ENCODE measurements around the gene ITPR3.
"Not testable (repeated sequence)": the region's sequence is repeated elsewhere in the genome, so short reads cannot be mapped to it uniquely, and the experiment has no call there.

Gene ITPR3

DNA sequence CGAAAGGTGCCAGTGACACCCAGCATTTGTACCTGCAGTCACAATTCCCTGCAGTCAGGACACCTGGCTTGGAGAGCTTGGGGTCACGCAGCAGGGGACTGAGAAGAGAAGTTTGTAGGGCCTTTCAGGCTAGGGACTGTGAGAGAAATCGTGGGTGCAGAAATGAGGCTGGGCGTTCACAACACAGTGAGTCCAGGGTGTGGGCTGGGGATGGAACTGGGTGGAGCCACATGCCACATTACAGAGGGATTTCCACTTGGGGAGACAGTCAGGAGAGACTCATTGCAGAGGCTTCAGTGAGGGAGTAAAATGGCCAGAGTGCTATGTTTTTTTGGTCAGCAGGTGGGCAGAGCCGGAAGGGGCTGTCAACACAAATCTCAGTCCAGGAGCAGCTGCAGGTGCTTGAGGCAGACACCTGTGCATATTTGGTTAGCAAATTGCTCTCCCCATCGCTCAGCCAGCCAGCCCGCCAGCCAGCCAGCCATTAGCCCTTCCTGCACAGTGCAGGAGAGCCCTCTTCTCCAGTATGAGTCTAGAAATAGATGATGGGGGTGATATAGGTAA is 7.4 kb downstream of the ITPR3 start:
- WGBS (ENCODE audit: extremely low coverage, insufficient coverage, insufficient read length): no CpG with 5 or more reads among the region's 7 CpGs
- Histone ChIP-seq H2BK12ac (ENCODE audit: low read length) (no peak overlapping the region), H3K23ac (ENCODE audit: low read length) (no peak overlapping the region), H2AK5ac (ENCODE audit: low read length) (no peak overlapping the region), H3K18ac (ENCODE audit: low read length) (no peak overlapping the region), H3K27me3 (ENCODE audit: insufficient read depth, low read length) (no peaks in the 10 kb centered on the region), H2AFZ (ENCODE audit: insufficient read depth, low read length, poor library complexity) (no peak overlapping the region), H3K79me1 (ENCODE audit: low read length) (no peaks in the 10 kb centered on the region), H3K14ac (ENCODE audit: low read length) (no peak overlapping the region), H3K9me3 (ENCODE audit: insufficient read depth, low read depth, low read length) (no peaks in the 10 kb centered on the region), H3K27ac (ENCODE audit: low read depth, low read length) (no peak overlapping the region), H3K4me1 (ENCODE audit: control insufficient read depth in 1 of 2, insufficient read depth in 2 of 2, low read length in 2 of 2) (peaks cover 0 to 6% of the 10 kb centered on the region in 2 experiments), H4K8ac (ENCODE audit: low read depth, low read length) (no peak overlapping the region), H2BK120ac (ENCODE audit: insufficient read depth, low read length, poor library complexity) (no peak overlapping the region), H4K91ac (ENCODE audit: low read depth, low read length) (no peak overlapping the region), H4K12ac (ENCODE audit: low read depth, low read length) (no peak overlapping the region), H3K4me3 (ENCODE audit: low read depth, low read length) (no peak overlapping the region), H3K9ac (ENCODE audit: low read length) (no peak overlapping the region), H3K36me3 (ENCODE audit: control insufficient read depth in 1 of 2, insufficient read depth in 2 of 2, low read length in 2 of 2) (peaks cover 0 to 3% of the 10 kb centered on the region in 2 experiments), H2BK5ac (ENCODE audit: low read depth, low read length, poor library complexity) (no peak overlapping the region), H3K4me2 (ENCODE audit: low read length) (no peak overlapping the region), H3K79me2 (ENCODE audit: control insufficient read depth, insufficient read depth, low read length, poor library complexity) (no peaks in the 10 kb centered on the region), H3K4ac (ENCODE audit: low read depth, low read length) (no peak overlapping the region)
- DNase-seq: no peak

DNA sequence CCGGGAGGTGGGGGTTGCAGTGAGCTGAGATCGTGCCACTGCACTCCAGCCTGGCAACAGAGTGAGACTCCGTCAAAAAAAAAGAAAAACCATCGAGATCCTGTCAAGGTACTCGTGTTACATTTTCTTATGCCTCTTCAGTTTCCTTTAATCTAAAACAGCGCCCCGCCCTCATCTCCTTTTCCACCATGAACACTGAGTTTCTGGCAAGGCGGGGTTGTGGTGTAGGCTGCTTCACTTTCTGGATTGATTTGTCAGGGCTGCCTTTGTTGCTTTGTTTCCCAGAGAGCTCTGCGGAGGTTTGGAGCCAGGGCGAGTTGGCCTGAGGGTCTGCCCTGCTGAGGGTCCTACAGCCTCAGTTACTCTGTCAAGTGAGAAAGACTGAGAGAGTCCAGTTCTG is 8.9 kb downstream of the ITPR3 start:
- whole genome bisulfite sequencing (ENCODE audit: extremely low coverage, insufficient coverage, insufficient read length): no CpG with 5 or more reads among the region's 10 CpGs
- Histone ChIP-seq H3K79me2 (ENCODE audit: control insufficient read depth, insufficient read depth, low read length, poor library complexity) (no peaks in the 10 kb centered on the region), H2AFZ (ENCODE audit: insufficient read depth, low read length, poor library complexity) (no peak overlapping the region), H3K27me3 (ENCODE audit: insufficient read depth, low read length) (peaks cover 4% of the 10 kb centered on the region), H3K18ac (ENCODE audit: low read length) (no peak overlapping the region), H3K79me1 (ENCODE audit: low read length) (no peaks in the 10 kb centered on the region), H2BK12ac (ENCODE audit: low read length) (no peak overlapping the region), H2BK5ac (ENCODE audit: low read depth, low read length, poor library complexity) (no peak overlapping the region), H3K4me1 (ENCODE audit: control insufficient read depth in 1 of 2, insufficient read depth in 2 of 2, low read length in 2 of 2) (peaks cover 0 to 13% of the 10 kb centered on the region in 2 experiments), H3K4me2 (ENCODE audit: low read length) (no peak overlapping the region), H4K91ac (ENCODE audit: low read depth, low read length) (no peak overlapping the region), H3K14ac (ENCODE audit: low read length) (no peak overlapping the region), H3K36me3 (ENCODE audit: control insufficient read depth in 1 of 2, insufficient read depth in 2 of 2, low read length in 2 of 2) (no peaks in the 10 kb centered on the region), H4K8ac (ENCODE audit: low read depth, low read length) (no peak overlapping the region), H2AK5ac (ENCODE audit: low read length) (no peak overlapping the region), H3K4ac (ENCODE audit: low read depth, low read length) (no peak overlapping the region), H3K27ac (ENCODE audit: low read depth, low read length) (no peak overlapping the region), H3K23ac (ENCODE audit: low read length) (no peak overlapping the region), H3K9me3 (ENCODE audit: insufficient read depth, low read depth, low read length) (peaks cover 2% of the 10 kb centered on the region), H4K12ac (ENCODE audit: low read depth, low read length) (no peak overlapping the region), H3K9ac (ENCODE audit: low read length) (no peak overlapping the region), H3K4me3 (ENCODE audit: low read depth, low read length) (no peak overlapping the region), H2BK120ac (ENCODE audit: insufficient read depth, low read length, poor library complexity) (no peak overlapping the region)
- DNase-seq: no peak

DNA sequence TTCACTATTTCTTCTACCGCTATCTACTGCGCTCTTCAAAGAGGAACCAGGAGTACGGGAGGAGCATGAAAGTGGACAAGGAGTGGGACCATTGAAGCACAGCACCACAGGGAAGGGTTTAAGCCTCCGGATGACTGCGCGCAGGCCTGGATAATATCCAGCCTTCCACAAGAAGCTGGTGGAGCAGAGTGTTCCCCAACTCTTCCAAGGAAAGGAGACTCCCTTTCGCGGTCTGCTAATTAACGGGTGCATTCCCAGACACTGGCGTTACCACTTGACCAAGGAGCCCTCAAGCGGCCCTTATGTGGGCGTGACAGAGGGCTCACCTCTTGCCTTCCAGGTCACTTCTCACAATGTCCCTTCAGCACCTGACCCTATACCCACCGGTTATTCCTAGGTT is 10.4 kb downstream of the ITPR3 start:
- H2AFZ ChIP-seq (ENCODE audit: insufficient read depth, low read length, poor library complexity); H3K9ac ChIP-seq (ENCODE audit: low read length); H2BK120ac ChIP-seq (ENCODE audit: insufficient read depth, low read length, poor library complexity); H3K4me3 ChIP-seq (ENCODE audit: low read depth, low read length); H4K8ac ChIP-seq (ENCODE audit: low read depth, low read length); H3K4ac ChIP-seq (ENCODE audit: low read depth, low read length); H3K36me3 ChIP-seq (ENCODE audit: control insufficient read depth in 1 of 2, insufficient read depth in 2 of 2, low read length in 2 of 2); H3K79me1 ChIP-seq (ENCODE audit: low read length); H4K91ac ChIP-seq (ENCODE audit: low read depth, low read length); H4K12ac ChIP-seq (ENCODE audit: low read depth, low read length); H2BK12ac ChIP-seq (ENCODE audit: low read length); H3K23ac ChIP-seq (ENCODE audit: low read length); H3K4me2 ChIP-seq (ENCODE audit: low read length); H3K18ac ChIP-seq (ENCODE audit: low read length); H2BK5ac ChIP-seq (ENCODE audit: low read depth, low read length, poor library complexity); H3K27me3 ChIP-seq (ENCODE audit: insufficient read depth, low read length); H3K9me3 ChIP-seq (ENCODE audit: insufficient read depth, low read depth, low read length); H2AK5ac ChIP-seq (ENCODE audit: low read length); DNase-seq; H3K79me2 ChIP-seq (ENCODE audit: control insufficient read depth, insufficient read depth, low read length, poor library complexity); H3K27ac ChIP-seq (ENCODE audit: low read depth, low read length); H3K14ac ChIP-seq (ENCODE audit: low read length): not testable (repeated sequence)
- WGBS (ENCODE audit: extremely low coverage, insufficient coverage, insufficient read length): no CpG with 5 or more reads among the region's 13 CpGs
- H3K4me1 ChIP-seq (ENCODE audit: control insufficient read depth in 1 of 2, insufficient read depth in 2 of 2, low read length in 2 of 2): peaks cover 2 to 13% of the 10 kb centered on the region in 2 experiments

GRCh38 chr6:33631971-33632557 is 10.9 kb downstream of the ITPR3 start:
- H2AFZ ChIP-seq (ENCODE audit: insufficient read depth, low read length, poor library complexity): no peak overlapping the region
- no peak overlapping the region for H3K18ac ChIP-seq (ENCODE audit: low read length)
- no peak overlapping the region for H2BK120ac ChIP-seq (ENCODE audit: insufficient read depth, low read length, poor library complexity)
- H3K4me3 ChIP-seq (ENCODE audit: low read depth, low read length): no peak overlapping the region
- peaks cover 2% of the 10 kb centered on the region for H3K9me3 ChIP-seq (ENCODE audit: insufficient read depth, low read depth, low read length)
- H3K79me1 ChIP-seq (ENCODE audit: low read length): no peaks in the 10 kb centered on the region
- H2BK5ac ChIP-seq (ENCODE audit: low read depth, low read length, poor library complexity): no peak overlapping the region
- H3K4ac ChIP-seq (ENCODE audit: low read depth, low read length): no peak overlapping the region
- no peak for DNase-seq
- no peak overlapping the region for H3K14ac ChIP-seq (ENCODE audit: low read length)
- H3K27ac ChIP-seq (ENCODE audit: low read depth, low read length): no peak overlapping the region
- H3K23ac ChIP-seq (ENCODE audit: low read length): no peak overlapping the region
- H3K9ac ChIP-seq (ENCODE audit: low read length): no peak overlapping the region
- H4K91ac ChIP-seq (ENCODE audit: low read depth, low read length): no peak overlapping the region
- peaks cover 2 to 13% of the 10 kb centered on the region in 2 experiments for H3K4me1 ChIP-seq (ENCODE audit: control insufficient read depth in 1 of 2, insufficient read depth in 2 of 2, low read length in 2 of 2)
- H3K79me2 ChIP-seq (ENCODE audit: control insufficient read depth, insufficient read depth, low read length, poor library complexity): no peaks in the 10 kb centered on the region
- H2BK12ac ChIP-seq (ENCODE audit: low read length): no peak overlapping the region
- no CpG with 5 or more reads among the region's 4 CpGs for WGBS (ENCODE audit: extremely low coverage, insufficient coverage, insufficient read length)
- no peaks in the 10 kb centered on the region for H3K36me3 ChIP-seq (ENCODE audit: control insufficient read depth in 1 of 2, insufficient read depth in 2 of 2, low read length in 2 of 2)
- peaks cover 4% of the 10 kb centered on the region for H3K27me3 ChIP-seq (ENCODE audit: insufficient read depth, low read length)
- no peak overlapping the region for H4K8ac ChIP-seq (ENCODE audit: low read depth, low read length)
- no peak overlapping the region for H3K4me2 ChIP-seq (ENCODE audit: low read length)
- H2AK5ac ChIP-seq (ENCODE audit: low read length): no peak overlapping the region
- H4K12ac ChIP-seq (ENCODE audit: low read depth, low read length): no peak overlapping the region

All from trophoblast cell (in vitro differentiated cells and primary cell).